WTC11 (cell line): ENCODE results near the gene LAMA5. TPM values are rescaled to one million over a fixed set of nuclear protein-coding genes. Genes with fewer than 3 reads are reported as not detected.

ENCODE experiments used
- ATAC-seq: fragments of 200-7000 bp; cut with Tn5 transposase; 2 replicates; pipeline ENCODE4 v1.10.0; 2021; ENCODE audit warnings: mild to moderate bottlenecking, moderate library complexity
- CTCF ChIA-PET: fragments of 300-600 bp; sonication (Branson Sonifier 250); formaldehyde crosslinking; loops from one replicate; lab custom pipeline; 2021; ENCODE audit warnings: antibody characterized with exemption; lab: Charles Lee
- POLR2A ChIA-PET: fragments of 350-600 bp; sonication (Branson Sonifier 250); formaldehyde crosslinking; loops from one replicate; lab custom pipeline; 2021; ENCODE audit warnings: antibody characterized with exemption; lab: Charles Lee
- DNase-seq: peaks from one replicate; pipeline ENCODE4 v3.0.0; 2021; ENCODE audit warnings: low spot score
- H3K27ac Mint-ChIP-seq: 2 replicates; pipeline ENCODE4 v1.8.0; 2021; ENCODE audit warnings: mixed read lengths
- H3K27me3 Mint-ChIP-seq: 2 replicates; pipeline ENCODE4 v1.8.0; 2021; ENCODE audit warnings: low read depth, mild to moderate bottlenecking, moderate library complexity, mixed read lengths
- H3K36me3 Mint-ChIP-seq: 2 replicates; pipeline ENCODE4 v1.8.0; 2021; ENCODE audit warnings: mixed read lengths
- H3K4me1 Mint-ChIP-seq: 2 replicates; pipeline ENCODE4 v1.8.0; 2022; ENCODE audit warnings: mixed read lengths
- H3K4me3 Mint-ChIP-seq: 2 replicates; pipeline ENCODE4 v1.8.0; 2021; ENCODE audit warnings: mild to moderate bottlenecking, moderate library complexity, mixed read lengths
- H3K9me3 Mint-ChIP-seq: 2 replicates; pipeline ENCODE4 v1.8.0; 2021; ENCODE audit warnings: mixed read lengths
- ERG ChIP-seq: fragments of 250-450 bp; sonication (Bioruptor Pico); IDR thresholded peaks from 2 replicates; pipeline ENCODE4 v1.8.0; 2021; ENCODE audit warnings: mild to moderate bottlenecking
- FOXP1 ChIP-seq: sonication (generic); formaldehyde crosslinking; IDR thresholded peaks from 2 replicates; pipeline ENCODE4 v1.8.0; 2022; ENCODE audit warnings: missing genetic modification reagents, mild to moderate bottlenecking, moderate library complexity, borderline replicate concordance
- FOXP4 ChIP-seq: sonication (generic); formaldehyde crosslinking; IDR thresholded peaks from 2 replicates; pipeline ENCODE4 v1.8.0; 2022; ENCODE audit warnings: mild to moderate bottlenecking, missing genetic modification reagents
- HMGA2 ChIP-seq: fragments of 250-450 bp; sonication (Bioruptor Pico); IDR thresholded peaks from 2 replicates; pipeline ENCODE4 v1.4.0; 2021; ENCODE audit warnings: mild to moderate bottlenecking, moderate library complexity
- IRF1 ChIP-seq: sonication (generic); formaldehyde crosslinking; IDR thresholded peaks from 2 replicates; pipeline ENCODE4 v1.8.0; 2023; ENCODE audit warnings: missing genetic modification reagents
- KAT7 ChIP-seq: sonication (generic); formaldehyde crosslinking; IDR thresholded peaks from 2 replicates; pipeline ENCODE4 v1.8.1; 2023; ENCODE audit warnings: missing genetic modification reagents, mild to moderate bottlenecking, borderline replicate concordance
- NR3C1 ChIP-seq: sonication (generic); formaldehyde crosslinking; conservative IDR thresholded peaks from 2 replicates; pipeline ENCODE4 v1.8.1; 2023; ENCODE audit warnings: low read depth, mild to moderate bottlenecking, missing genetic modification reagents
- OVOL2 ChIP-seq: fragments of 250-450 bp; sonication (Bioruptor Pico); IDR thresholded peaks from 2 replicates; pipeline ENCODE4 v1.9.0; 2021; ENCODE audit warnings: mild to moderate bottlenecking, borderline replicate concordance
- PRDM15 ChIP-seq: sonication (generic); formaldehyde crosslinking; IDR thresholded peaks from 2 replicates; pipeline ENCODE4 v1.8.0; 2022; ENCODE audit warnings: missing genetic modification reagents
- PREB ChIP-seq: sonication (generic); formaldehyde crosslinking; IDR thresholded peaks from 2 replicates; pipeline ENCODE4 v1.8.1; 2022; ENCODE audit warnings: mild to moderate bottlenecking, missing genetic modification reagents, moderate library complexity, borderline replicate concordance
- USF1 ChIP-seq: sonication (generic); formaldehyde crosslinking; IDR thresholded peaks from 2 replicates; pipeline ENCODE4 v1.8.0; 2022; ENCODE audit warnings: mild to moderate bottlenecking, missing genetic modification reagents
- ZBTB43 ChIP-seq: sonication (generic); formaldehyde crosslinking; IDR thresholded peaks from 2 replicates; pipeline ENCODE4 v1.8.1; 2023; ENCODE audit warnings: mild to moderate bottlenecking, missing genetic modification reagents
- ZNF138 ChIP-seq: sonication (generic); formaldehyde crosslinking; conservative IDR thresholded peaks from 2 replicates; pipeline ENCODE4 v1.8.1; 2022; ENCODE audit warnings: mild to moderate bottlenecking, moderate library complexity, missing genetic modification reagents
- ZNF219 ChIP-seq: sonication (generic); formaldehyde crosslinking; IDR thresholded peaks from 2 replicates; pipeline ENCODE4 v1.8.0; 2023; ENCODE audit warnings: missing genetic modification reagents, mild to moderate bottlenecking, borderline replicate concordance
- ZNF423 ChIP-seq: fragments of 250-450 bp; sonication (Bioruptor Pico); IDR thresholded peaks from 2 replicates; pipeline ENCODE4 v2.1.2; 2022; ENCODE audit warnings: mild to moderate bottlenecking, moderate library complexity
- ZNF671 ChIP-seq: fragments of 250-450 bp; sonication (Bioruptor Pico); IDR thresholded peaks from 2 replicates; pipeline ENCODE4 v1.8.0; 2021; ENCODE audit warnings: mild to moderate bottlenecking
- total RNA-seq: library from RNA; stranded (reverse); gene quantifications from 3 replicates; pipeline ENCODE4 v1.2.3, GENCODE V29; 2021

The LAMA5 gene
- total RNA-seq, 1 experiment from 2014 or later: 329 TPM

- no peak for TF ChIP-seq PRDM15 (CRISPR knock-in tag)
- no peak for TF ChIP-seq OVOL2
- no peak for TF ChIP-seq ZNF671 (CRISPR knock-in tag)
- no peak for TF ChIP-seq ZNF423 (CRISPR knock-in tag)
- TF ChIP-seq IRF1 (CRISPR knock-in tag): no peak
- TF ChIP-seq HMGA2 (CRISPR knock-in tag): no peak
- no peak for TF ChIP-seq FOXP4 (CRISPR knock-in tag)
- no peak for TF ChIP-seq ZNF219 (CRISPR knock-in tag)
- TF ChIP-seq KAT7 (CRISPR knock-in tag): no peak
- TF ChIP-seq NR3C1 (CRISPR knock-in tag): no peak
Observed at GRCh38 chr20:62282877-62283503, 84.1 kb downstream of the LAMA5 start (continued).

GRCh38 chr20:62282103-62282502 is 85.0 kb downstream of the LAMA5 start:
- POLR2A ChIA-PET: no interaction called here
- no peaks in the 10 kb centered on the region for H3K27me3 Mint-ChIP-seq
- no peak for ATAC-seq
- H3K27ac Mint-ChIP-seq: no peak overlapping the region
- no peak for DNase-seq
- no peaks in the 10 kb centered on the region for H3K9me3 Mint-ChIP-seq
- CTCF ChIA-PET: no interaction called here
- no peaks in the 10 kb centered on the region for H3K4me1 Mint-ChIP-seq
- TF ChIP-seq ZNF219 (CRISPR knock-in tag): no peak
- peaks cover 44% of the 10 kb centered on the region for H3K36me3 Mint-ChIP-seq
- no peak overlapping the region for H3K4me3 Mint-ChIP-seq

GRCh38 chr20:62281161-62281933 is 85.8 kb downstream of the LAMA5 start:
- no peak overlapping the region for H3K27ac Mint-ChIP-seq
- TF ChIP-seq FOXP1 (no peak), ERG (CRISPR knock-in tag) (no peak), ZBTB43 (CRISPR knock-in tag) (no peak), USF1 (CRISPR knock-in tag) (no peak), PREB (no peak), ZNF138 (no peak)

More at GRCh38 chr20:62281161-62281933, 85.8 kb downstream of the LAMA5 start:
- Mint-ChIP-seq H3K4me1 (no peaks in the 10 kb centered on the region), H3K9me3 (no peaks in the 10 kb centered on the region), H3K27me3 (no peaks in the 10 kb centered on the region), H3K36me3 (peaks cover 44% of the 10 kb centered on the region), H3K4me3 (no peak overlapping the region)
- ChIA-PET POLR2A (no interaction called here), CTCF (no interaction called here)
- no peak for ATAC-seq
- DNase-seq: no peak
